Upper lobe of left lung (tissue), 6 donors: ENCODE results near the gene PPIA. TPM values are rescaled to one million over a fixed set of nuclear protein-coding genes. Genes with fewer than 3 reads are reported as not detected.

ENCODE experiments used
- ATAC-seq, 2 donors: fragments of 200-7000 bp; cut with Tn5 transposase; one replicate each; pipeline ENCODE4 v1.9.1; 2022; ENCODE audit warnings: mild to moderate bottlenecking in 2 of 2, moderate library complexity in 2 of 2; ENCODE audit not compliant: low FRiP score in 2 of 2
- DNase-seq, 2 donors: peaks; one replicate each; pipeline ENCODE4 v3.0.0-alpha.2; 2019 to 2020
- H3K27ac ChIP-seq, 4 donors: fragments of 200-600 bp; sonication (generic); one replicate each; pipeline ENCODE4 v1.5.1; 2016 to 2019
- H3K27me3 ChIP-seq, 4 donors: fragments of 200-600 bp; sonication (generic); one replicate each; pipeline ENCODE4 v1.5.1; 2017 to 2019
- H3K36me3 ChIP-seq, 4 donors: fragments of 200-600 bp; sonication (generic); one replicate each; pipeline ENCODE4 v1.5.1; 2016 to 2019
- H3K4me1 ChIP-seq, 4 donors: fragments of 200-600 bp; sonication (generic); one replicate each; pipeline ENCODE4 v1.5.1; 2018 to 2019
- H3K4me3 ChIP-seq, 4 donors: fragments of 200-600 bp; sonication (generic); one replicate each; pipeline ENCODE4 v1.5.1; 2017 to 2019; ENCODE audit warnings: mild to moderate bottlenecking in 2 of 4, moderate library complexity in 1 of 4
- H3K9me3 ChIP-seq, 4 donors: fragments of 200-600 bp; sonication (generic); one replicate each; pipeline ENCODE4 v1.5.1; 2018 to 2019
- EP300 ChIP-seq, 4 donors: sonication (generic); formaldehyde crosslinking; IDR thresholded peaks; one replicate each; pipeline ENCODE4 v1.5.1; 2017; ENCODE audit warnings: antibody characterized with exemption in 4 of 4, control low read depth in 2 of 4
- POLR2A ChIP-seq, 4 donors: fragments of 450-650 bp; IDR thresholded peaks; one replicate each; pipeline ENCODE4 v1.5.1; 2016 to 2017; ENCODE audit warnings: antibody characterized with exemption in 4 of 4, mild to moderate bottlenecking in 2 of 4
- POLR2AphosphoS5 ChIP-seq, 2 donors: sonication (generic); formaldehyde crosslinking; IDR thresholded peaks; one replicate each; pipeline ENCODE4 v1.5.1; 2017; ENCODE audit warnings: antibody characterized with exemption in 2 of 2
- WGBS, 2 donors: methylation state at CpG; one replicate each; pipeline ENCODE4 v1.1.5; 2017 to 2018; 5-methylcytosine and 5-hydroxymethylcytosine counted together
- total RNA-seq, 6 donors: library from RNA; depleted of rRNA in 4 of 6; stranded (reverse); fragments of >200 nt in 4 of 6; gene quantifications; one replicate each; pipeline versions ENCODE4 v1.1.0 to v1.2.1, GENCODE V29; 2016 to 2021
- TF ChIP-seq, protein P1 (sequence below), 6 experiments: fragments of 450-650 bp in 4 of 6; fragments of 200-600 bp in 2 of 6; sonication (generic) in 2 of 6; IDR thresholded peaks; one replicate each; pipeline ENCODE4 v1.5.1; 2016 to 2019; ENCODE audit warnings: antibody characterized with exemption in 6 of 6
- donor health status: DM: no; HTN: no; CAD: no; lungs with moderate emphysema.
- donor health status: DM: no; HTN: yes; CAD: no; lungs with severe emphysema.

The PPIA gene
- total RNA-seq, 6 donors from 2014 or later: 351 to 1,606 (median 1,253) TPM

DNA sequence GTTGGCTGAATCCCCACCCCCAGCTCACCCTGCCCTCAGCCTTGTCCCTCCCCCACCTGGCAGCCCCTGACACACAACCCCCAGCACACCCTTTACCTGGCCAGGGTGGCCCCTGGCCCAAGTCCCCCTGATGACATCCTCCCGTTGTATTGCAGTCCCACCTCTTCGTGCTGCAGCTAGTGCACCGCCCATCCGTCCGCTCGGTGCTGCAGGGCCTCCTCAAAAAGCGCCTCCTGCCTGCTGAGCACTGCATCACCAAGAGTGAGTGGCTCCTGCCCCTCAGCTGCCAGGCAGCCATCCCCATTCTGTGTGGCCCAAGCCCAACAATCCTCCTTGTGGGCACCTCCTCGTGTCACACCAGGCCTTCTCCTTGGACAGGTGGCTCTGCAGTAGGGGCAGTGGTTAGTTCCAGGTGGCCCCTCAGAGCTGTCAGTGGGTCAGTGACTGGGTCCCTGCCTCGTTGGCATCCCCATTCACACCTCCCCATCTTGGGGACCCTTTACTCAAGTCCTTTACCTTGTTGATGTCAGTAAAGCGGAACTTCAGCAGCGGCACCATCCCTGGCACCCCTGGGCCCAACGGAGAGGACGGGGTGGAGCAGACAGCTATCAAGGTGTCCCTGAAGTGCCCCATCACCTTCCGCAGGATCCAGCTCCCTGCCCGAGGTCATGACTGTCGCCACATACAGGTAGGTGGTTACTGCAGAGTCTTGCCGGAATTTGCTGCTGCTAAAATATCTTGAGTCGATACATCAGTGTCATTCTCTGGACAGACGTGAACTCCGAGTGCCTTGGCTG lies 33.6 kb upstream of the PPIA start:
- no peaks in the 10 kb centered on the region for H3K27me3 ChIP-seq
- DNase-seq (no peak), ATAC-seq (no peak)
- no peaks in the 10 kb centered on the region for H3K9me3 ChIP-seq
- peaks cover 3 to 6% (median 5%) of the 10 kb centered on the region in 4 donors for H3K4me1 ChIP-seq
- TF ChIP-seq POLR2A (IDR thresholded peaks at IDR 0.05) (no peak), POLR2AphosphoS5 (IDR thresholded peaks at IDR 0.05) (no peak), EP300 (IDR thresholded peaks at IDR 0.05) (no peak)
- TF ChIP-seq, protein P1, sequence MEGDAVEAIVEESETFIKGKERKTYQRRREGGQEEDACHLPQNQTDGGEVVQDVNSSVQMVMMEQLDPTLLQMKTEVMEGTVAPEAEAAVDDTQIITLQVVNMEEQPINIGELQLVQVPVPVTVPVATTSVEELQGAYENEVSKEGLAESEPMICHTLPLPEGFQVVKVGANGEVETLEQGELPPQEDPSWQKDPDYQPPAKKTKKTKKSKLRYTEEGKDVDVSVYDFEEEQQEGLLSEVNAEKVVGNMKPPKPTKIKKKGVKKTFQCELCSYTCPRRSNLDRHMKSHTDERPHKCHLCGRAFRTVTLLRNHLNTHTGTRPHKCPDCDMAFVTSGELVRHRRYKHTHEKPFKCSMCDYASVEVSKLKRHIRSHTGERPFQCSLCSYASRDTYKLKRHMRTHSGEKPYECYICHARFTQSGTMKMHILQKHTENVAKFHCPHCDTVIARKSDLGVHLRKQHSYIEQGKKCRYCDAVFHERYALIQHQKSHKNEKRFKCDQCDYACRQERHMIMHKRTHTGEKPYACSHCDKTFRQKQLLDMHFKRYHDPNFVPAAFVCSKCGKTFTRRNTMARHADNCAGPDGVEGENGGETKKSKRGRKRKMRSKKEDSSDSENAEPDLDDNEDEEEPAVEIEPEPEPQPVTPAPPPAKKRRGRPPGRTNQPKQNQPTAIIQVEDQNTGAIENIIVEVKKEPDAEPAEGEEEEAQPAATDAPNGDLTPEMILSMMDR (IDR thresholded peaks at IDR 0.05): no peak
- WGBS, 2 donors: 95 to 99% methylated on average over 13 to 20 of the region's 20 CpGs
- H3K27ac ChIP-seq: no peak overlapping the region
- H3K36me3 ChIP-seq: peaks cover 39 to 97% (median 90%) of the 10 kb centered on the region in 4 donors
- H3K4me3 ChIP-seq: no peak overlapping the region

DNA sequence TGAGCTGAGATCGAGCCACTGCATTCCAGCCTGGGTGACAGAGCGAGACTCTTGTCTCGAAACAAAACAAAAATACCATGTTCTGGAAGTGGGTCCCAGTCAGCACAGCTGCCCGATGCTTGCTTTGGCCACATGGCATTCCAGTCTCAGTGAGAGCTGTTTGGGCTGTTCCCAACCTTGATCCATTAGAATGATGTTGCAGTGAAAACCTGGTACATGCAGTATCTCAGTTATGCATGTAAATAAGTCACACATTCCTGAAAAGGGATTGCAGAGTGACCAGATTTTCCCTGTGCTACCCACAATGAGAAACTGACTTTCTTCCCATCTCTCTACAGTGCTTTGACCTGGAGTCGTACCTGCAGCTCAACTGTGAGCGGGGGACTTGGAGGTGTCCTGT lies 32.4 kb upstream of the PPIA start:
- TF ChIP-seq POLR2A (IDR thresholded peaks at IDR 0.05) (no peak), POLR2AphosphoS5 (IDR thresholded peaks at IDR 0.05) (no peak), EP300 (IDR thresholded peaks at IDR 0.05) (no peak)
- TF ChIP-seq, protein P1 (IDR thresholded peaks at IDR 0.05): no peak
- Histone ChIP-seq H3K9me3 (no peaks in the 10 kb centered on the region), H3K27me3 (no peaks in the 10 kb centered on the region), H3K36me3 (peaks cover 37 to 92% (median 84%) of the 10 kb centered on the region in 4 donors), H3K4me1 (peaks cover 15 to 18% (median 17%) of the 10 kb centered on the region in 4 donors), H3K27ac (no peak overlapping the region), H3K4me3 (no peak overlapping the region)
- no peak for DNase-seq
- no peak for ATAC-seq
- 92 to 97% methylated on average over 6 of the region's 6 CpGs for WGBS, 2 donors

DNA sequence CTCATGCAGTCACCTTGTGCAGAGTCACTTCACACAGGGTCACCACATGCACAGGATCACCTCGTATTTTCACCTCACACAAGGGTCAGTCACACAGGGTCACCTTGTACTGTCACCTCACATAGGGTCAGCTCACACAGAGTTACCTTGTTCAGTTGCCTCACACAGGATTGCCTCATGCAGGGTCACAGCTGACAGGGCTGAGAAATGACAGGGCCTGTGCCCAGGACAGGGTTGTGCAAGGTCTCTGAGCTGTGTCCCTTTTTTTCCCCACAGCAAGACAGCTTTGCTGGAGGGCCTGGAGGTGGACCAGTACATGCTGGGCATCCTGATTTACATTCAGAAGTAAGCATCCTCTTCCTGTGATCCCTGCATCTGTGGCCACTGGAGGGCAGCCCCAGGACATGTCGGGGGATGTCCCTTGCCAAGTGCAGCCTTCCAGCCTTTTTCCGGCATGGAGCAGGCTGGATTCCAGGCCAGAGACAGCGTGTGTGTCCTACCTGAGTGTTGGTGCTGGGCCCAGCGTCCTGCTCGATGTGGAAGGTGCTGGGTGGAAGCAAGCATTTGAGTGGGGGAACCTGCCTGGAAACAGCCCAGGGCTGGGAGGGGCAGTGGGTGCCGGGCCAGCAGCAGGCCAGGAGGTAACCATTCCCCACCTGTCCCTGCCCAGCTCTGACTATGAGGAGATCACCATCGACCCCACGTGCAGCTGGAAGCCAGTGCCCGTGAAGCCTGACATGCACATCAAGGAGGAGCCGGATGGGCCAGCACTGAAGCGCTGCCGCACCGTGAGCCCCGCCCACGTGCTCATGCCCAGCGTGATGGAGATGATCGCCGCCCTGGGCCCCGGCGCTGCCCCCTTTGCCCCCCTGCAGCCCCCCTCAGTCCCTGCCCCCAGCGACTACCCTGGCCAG lies 31.6 kb upstream of the PPIA start:
- peaks cover 37 to 83% (median 75%) of the 10 kb centered on the region in 4 donors for H3K36me3 ChIP-seq
- H3K4me3 ChIP-seq: no peak overlapping the region
- no peaks in the 10 kb centered on the region for H3K27me3 ChIP-seq
- H3K4me1 ChIP-seq: peaks cover 23 to 26% (median 25%) of the 10 kb centered on the region in 4 donors
- WGBS, 2 donors: 76 to 84% methylated on average over 6 to 19 of the region's 22 CpGs
- H3K27ac ChIP-seq: no peak overlapping the region
- no peak for ATAC-seq
- H3K9me3 ChIP-seq: no peaks in the 10 kb centered on the region
- TF ChIP-seq POLR2A (IDR thresholded peaks at IDR 0.05): no peak
- TF ChIP-seq EP300 (IDR thresholded peaks at IDR 0.05): no peak
- TF ChIP-seq, protein P1 (IDR thresholded peaks at IDR 0.05): no peak
- TF ChIP-seq POLR2AphosphoS5 (IDR thresholded peaks at IDR 0.05): no peak
- no peak for DNase-seq

DNA sequence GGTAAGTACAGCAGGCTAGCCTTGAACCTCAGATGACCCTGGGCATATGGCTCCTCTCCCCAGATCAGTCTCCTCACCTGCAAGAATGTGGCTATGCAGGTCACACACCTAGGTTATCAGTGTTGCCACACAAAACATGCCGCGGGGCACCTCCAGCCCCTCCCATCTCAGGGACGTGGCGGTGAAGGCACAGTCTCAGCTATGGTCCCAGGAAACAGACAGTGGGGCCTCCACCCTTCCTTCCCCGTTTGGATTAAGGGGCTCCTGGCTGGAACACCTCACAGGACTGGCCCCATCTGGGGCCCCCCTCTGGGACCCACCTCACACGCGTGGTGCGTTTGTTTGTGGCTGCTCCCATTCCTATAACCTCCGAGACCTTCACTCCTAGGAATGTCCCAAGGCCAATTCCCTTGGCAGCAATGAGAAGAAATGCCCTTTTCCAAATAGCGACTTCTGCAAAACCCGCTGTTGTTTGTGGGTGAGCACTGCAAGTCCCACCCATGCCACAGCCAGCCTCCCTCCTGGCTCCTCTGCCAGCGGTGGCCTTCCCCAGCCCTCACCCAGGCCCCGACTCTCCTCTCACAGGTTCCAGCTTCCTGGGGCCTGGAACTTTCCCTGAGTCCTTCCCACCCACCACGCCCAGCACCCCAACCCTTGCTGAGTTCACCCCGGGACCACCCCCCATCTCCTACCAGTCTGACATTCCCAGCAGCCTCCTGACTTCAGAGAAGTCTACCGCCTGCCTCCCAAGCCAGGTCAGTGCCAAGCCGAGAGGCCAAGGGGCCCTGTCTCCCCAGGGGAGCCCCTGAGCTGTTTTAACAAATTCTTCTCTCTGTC lies 30.7 kb upstream of the PPIA start:
- H3K4me3 ChIP-seq: no peak overlapping the region
- DNase-seq: no peak
- H3K27ac ChIP-seq: no peak overlapping the region
- no peaks in the 10 kb centered on the region for H3K9me3 ChIP-seq
- ATAC-seq: no peak
- H3K4me1 ChIP-seq: peaks cover 32 to 35% (median 33%) of the 10 kb centered on the region in 4 donors
- WGBS, 2 donors: 84 to 96% methylated on average over 14 of the region's 17 CpGs
- no peaks in the 10 kb centered on the region for H3K27me3 ChIP-seq
- peaks cover 35 to 74% (median 67%) of the 10 kb centered on the region in 4 donors for H3K36me3 ChIP-seq
- TF ChIP-seq, protein P1 (IDR thresholded peaks at IDR 0.05): no peak
- TF ChIP-seq EP300 (IDR thresholded peaks at IDR 0.05) (no peak), POLR2AphosphoS5 (IDR thresholded peaks at IDR 0.05) (no peak), POLR2A (IDR thresholded peaks at IDR 0.05) (no peak)
